Lung microvascular endothelial cell (primary cell): ENCODE results near the gene TTYH1. TPM values are rescaled to one million over a fixed set of nuclear protein-coding genes. Genes with fewer than 3 reads are reported as not detected.

Source experiments
- DNase-seq, 2 donors: peaks; one replicate each; pipeline versions ENCODE4 v3.0.0 to v3.0.0-alpha.2; 2010; ENCODE audit warnings: low read depth in 2 of 2
- total RNA-seq: library from RNA; depleted of rRNA; stranded (reverse); fragments of >200 nt; gene quantifications from 2 replicates; pipeline ENCODE4 v1.2.1, GENCODE V29; 2014

The TTYH1 gene
- total RNA-seq, 1 donor from 2014 or later, result not detected

DNA sequence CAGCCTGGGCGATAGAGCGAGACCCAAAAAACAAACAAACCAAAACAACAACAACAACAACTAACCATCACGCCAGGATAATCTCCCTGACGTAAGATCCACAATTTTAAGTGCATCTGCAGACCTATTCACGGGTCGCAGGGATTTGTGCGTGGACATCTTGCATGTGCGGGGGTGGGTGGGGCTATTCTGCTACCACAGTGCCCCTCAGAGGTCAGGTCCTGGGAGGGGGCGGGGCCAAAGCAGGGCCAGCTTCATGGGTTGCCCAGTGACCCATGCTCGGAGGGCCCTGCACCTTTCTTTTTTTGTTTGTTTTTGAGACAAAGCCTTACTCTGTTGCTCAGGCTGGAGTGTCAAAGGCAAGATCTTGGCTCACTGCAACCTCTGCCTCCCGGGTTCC is 60.4 kb downstream of the TTYH1 start:
- no peak for DNase-seq

GRCh38 chr19:54477650-54478049 is 62.4 kb downstream of the TTYH1 start:
- no peak for DNase-seq

DNA sequence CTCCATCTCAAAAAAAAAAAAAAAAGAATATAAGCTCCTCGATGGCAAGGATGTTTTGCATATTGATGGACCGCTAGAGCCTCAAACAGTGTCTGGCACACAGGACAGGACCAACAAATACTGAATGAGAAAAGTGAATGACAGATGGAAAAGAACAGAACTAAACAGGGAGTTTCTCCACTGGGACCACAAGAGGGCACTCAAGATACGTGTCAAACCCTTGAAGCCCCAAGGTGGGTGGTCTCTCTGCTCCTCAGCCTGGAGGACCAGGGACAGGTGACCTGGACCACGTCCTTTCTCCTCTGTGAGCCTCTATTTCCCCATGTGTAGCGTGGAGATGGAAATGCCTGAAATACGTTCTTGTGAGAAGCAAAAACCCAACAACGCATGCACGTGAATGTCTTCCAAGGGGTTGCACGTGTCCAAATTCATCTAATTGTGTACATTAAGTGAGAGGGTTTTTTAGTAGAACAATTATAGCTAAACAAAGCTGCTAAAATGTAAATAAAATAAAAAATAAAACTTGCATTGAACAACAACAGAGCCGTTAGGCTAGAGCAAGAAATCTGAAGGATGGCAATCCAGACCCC is 63.5 kb downstream of the TTYH1 start:
- DNase-seq, result peak; percentile 66 to 73

GRCh38 chr19:54480051-54480450 is 64.8 kb downstream of the TTYH1 start:
- DNase-seq, result no peak

GRCh38 chr19:54481326-54481930 is 66.2 kb downstream of the TTYH1 start:
- peak; percentile 56 to 71 for DNase-seq

DNA sequence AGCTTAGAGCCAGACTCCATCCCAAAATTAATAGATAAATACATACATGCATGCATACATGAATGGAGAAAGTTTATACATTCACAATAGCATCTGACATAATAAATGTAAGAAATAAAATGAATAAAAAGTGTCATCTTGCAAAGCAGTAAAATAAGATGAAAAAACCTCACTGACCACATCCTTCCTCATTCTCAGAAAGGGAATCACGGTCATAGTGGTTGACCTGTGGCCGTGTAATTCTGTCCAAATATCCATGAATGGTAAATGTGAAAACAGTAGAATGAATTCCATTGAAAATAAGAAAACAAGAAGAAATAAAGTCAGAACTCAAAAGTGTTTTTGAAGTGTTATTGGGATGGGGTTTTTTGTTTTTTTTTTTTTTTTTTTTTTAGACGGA is 67.6 kb downstream of the TTYH1 start:
- DNase-seq, result no peak

DNA sequence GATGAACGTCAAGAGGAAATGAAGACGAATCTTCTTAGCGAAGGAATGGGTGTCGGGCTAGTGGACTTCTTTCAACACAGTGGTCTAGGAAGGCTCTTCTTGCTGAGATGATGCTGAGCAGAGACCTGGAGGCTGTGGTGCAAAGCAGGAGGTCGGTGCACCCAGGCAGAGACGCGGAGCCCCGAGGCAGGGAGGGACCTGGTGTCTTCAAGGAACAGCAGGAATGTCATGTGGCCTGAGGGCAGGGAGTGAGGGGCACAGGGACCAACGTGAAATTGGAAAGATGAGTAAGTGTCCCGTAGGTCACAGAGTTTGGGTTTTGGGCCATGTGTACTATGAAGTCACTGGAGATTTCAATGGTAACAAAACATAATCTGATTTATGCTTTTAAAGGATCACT is 69.2 kb downstream of the TTYH1 start:
- DNase-seq, result no peak

DNA sequence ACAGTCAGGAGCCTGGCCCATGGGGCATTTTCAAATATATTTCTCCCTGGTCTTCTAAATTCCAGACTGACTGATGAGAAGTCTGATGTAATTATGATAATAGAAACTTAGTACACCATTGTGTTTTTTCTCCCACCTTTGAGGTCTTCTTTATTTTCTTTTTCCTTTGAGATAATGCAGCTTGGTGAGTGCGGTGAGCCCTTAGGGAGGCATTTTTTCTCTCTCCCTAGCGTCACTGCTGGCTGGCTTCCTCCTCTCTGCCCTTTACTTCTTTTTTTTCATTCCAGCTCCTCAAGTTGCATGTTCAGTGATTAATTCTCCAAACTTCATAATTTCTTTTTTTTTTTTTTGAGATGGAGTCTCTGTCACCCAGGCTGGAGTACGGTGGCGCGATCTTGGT is 70.6 kb downstream of the TTYH1 start:
- DNase-seq, result no peak

Other genes with a start within 250 kb of the TTYH1 start
- 0.22 TPM in 1 of 2 replicates, not detected in the other for gene TMC4, start 242.3 kb upstream of the TTYH1 start, total RNA-seq
- 9.5 and 19.4 TPM in 2 replicates for gene MBOAT7, start 225.9 kb upstream of the TTYH1 start, total RNA-seq
- gene TSEN34, start 224.2 kb upstream of the TTYH1 start, total RNA-seq, result 35.1 and 38.8 TPM in 2 replicates
- 2,773 and 3,236 TPM in 2 replicates for gene RPS9, start 214.6 kb upstream of the TTYH1 start, total RNA-seq
- not detected in 2 replicates for gene LILRB3, start 192.5 kb upstream of the TTYH1 start, total RNA-seq
- gene LILRA6, start 172.7 kb upstream of the TTYH1 start, total RNA-seq, result not detected in 2 replicates
- gene LILRB5, start 158.2 kb upstream of the TTYH1 start, total RNA-seq, result not detected in 2 replicates
- gene LILRB2, start 134.4 kb upstream of the TTYH1 start, total RNA-seq, result not detected in 2 replicates
- gene LILRA5, start 102.3 kb upstream of the TTYH1 start, total RNA-seq, result not detected in 2 replicates
- not detected in 2 replicates for gene LILRA4, start 76.3 kb upstream of the TTYH1 start, total RNA-seq
- gene LAIR1, start 50.5 kb upstream of the TTYH1 start, total RNA-seq, result not detected in 2 replicates
- 12.6 and 21.8 TPM in 2 replicates for gene LENG8, start 33.7 kb downstream of the TTYH1 start, total RNA-seq
- gene LENG9, start 48.3 kb downstream of the TTYH1 start, total RNA-seq, result 3.3 and 5.0 TPM in 2 replicates
- gene CDC42EP5, start 57.8 kb downstream of the TTYH1 start, total RNA-seq, result 53.2 and 124 TPM in 2 replicates
- gene LAIR2, start 87.4 kb downstream of the TTYH1 start, total RNA-seq, result not detected in 2 replicates
- gene LILRA2, start 158.3 kb downstream of the TTYH1 start, total RNA-seq, result not detected in 2 replicates
- gene LILRA1, start 178.2 kb downstream of the TTYH1 start, total RNA-seq, result not detected in 2 replicates
- not detected in 2 replicates for gene LILRB1, start 215.0 kb downstream of the TTYH1 start, total RNA-seq
- not detected in 2 replicates for gene LILRB4, start 247.5 kb downstream of the TTYH1 start, total RNA-seq